ENCODE results near the gene FBLN1.
A peak's percentile ranks its signal among the peaks of the same experiment; 100 is the strongest.

FBLN1 gene

GRCh38 chr22:45507798-45508197, 5.1 kb downstream of the FBLN1 start:
- no peak for ATAC-seq

GRCh38 chr22:45508814-45509213, 6.1 kb downstream of the FBLN1 start:
- no peak overlapping the region for H3K4me3 Mint-ChIP-seq
- H3K27me3 Mint-ChIP-seq: peaks cover 46% of the 10 kb centered on the region
- peaks cover 23% of the 10 kb centered on the region for H3K4me1 Mint-ChIP-seq
- no peak for DNase-seq
- no peak overlapping the region for H3K27ac Mint-ChIP-seq
- H3K9me3 Mint-ChIP-seq: no peaks in the 10 kb centered on the region
- no peak for ATAC-seq

More at GRCh38 chr22:45507798-45508197, 5.1 kb downstream of the FBLN1 start:
- Mint-ChIP-seq H3K9me3 (no peaks in the 10 kb centered on the region), H3K27me3 (peaks cover 54% of the 10 kb centered on the region), H3K4me1 (peaks cover 29% of the 10 kb centered on the region), H3K4me3 (no peak overlapping the region), H3K27ac (no peak overlapping the region)
- no peak for DNase-seq

- Mint-ChIP-seq H3K4me3 (no peak overlapping the region), H3K4me1 (peaks cover 9% of the 10 kb centered on the region), H3K27me3 (peaks cover 31% of the 10 kb centered on the region), H3K27ac (no peak overlapping the region), H3K9me3 (no peaks in the 10 kb centered on the region)
- DNase-seq: no peak
- no peak for ATAC-seq
Observed at GRCh38 chr22:45510376-45511232, 7.9 kb downstream of the FBLN1 start.

- H3K4me1 Mint-ChIP-seq: peaks cover under 1% of the 10 kb centered on the region
- no peak for DNase-seq
- no peak overlapping the region for H3K4me3 Mint-ChIP-seq
Observed at GRCh38 chr22:45511847-45512261, 9.2 kb downstream of the FBLN1 start.

GRCh38 chr22:45512363-45512762, 9.7 kb downstream of the FBLN1 start:
- ATAC-seq: no peak
- no peak overlapping the region for H3K4me3 Mint-ChIP-seq

More at GRCh38 chr22:45511847-45512261, 9.2 kb downstream of the FBLN1 start:
- ATAC-seq: no peak
- Mint-ChIP-seq H3K27ac (no peak overlapping the region), H3K9me3 (no peaks in the 10 kb centered on the region), H3K27me3 (peaks cover 31% of the 10 kb centered on the region)

GRCh38 chr22:45515676-45516075, 13.0 kb downstream of the FBLN1 start:
- Mint-ChIP-seq H3K27ac (peak overlapping the region; percentile 7 to 10), H3K9me3 (no peaks in the 10 kb centered on the region), H3K27me3 (peaks cover 16% of the 10 kb centered on the region), H3K4me1 (no peaks in the 10 kb centered on the region), H3K4me3 (no peak overlapping the region)
- ATAC-seq: no peak
- DNase-seq: no peak

More at GRCh38 chr22:45512363-45512762, 9.7 kb downstream of the FBLN1 start:
- H3K9me3 Mint-ChIP-seq: no peaks in the 10 kb centered on the region
- peaks cover 28% of the 10 kb centered on the region for H3K27me3 Mint-ChIP-seq
- H3K4me1 Mint-ChIP-seq: no peaks in the 10 kb centered on the region
- no peak overlapping the region for H3K27ac Mint-ChIP-seq
- DNase-seq: no peak

GRCh38 chr22:45516163-45516562, 13.5 kb downstream of the FBLN1 start:
- Mint-ChIP-seq H3K9me3 (no peaks in the 10 kb centered on the region), H3K4me3 (no peak overlapping the region), H3K27me3 (peaks cover 16% of the 10 kb centered on the region), H3K4me1 (no peaks in the 10 kb centered on the region), H3K27ac (no peak overlapping the region)
- ATAC-seq (no peak), DNase-seq (no peak)

GRCh38 chr22:45516923-45517675, 14.4 kb downstream of the FBLN1 start:
- H3K27me3 Mint-ChIP-seq: peaks cover 16% of the 10 kb centered on the region
- H3K4me3 Mint-ChIP-seq: no peak overlapping the region
- ATAC-seq (no peak), DNase-seq (no peak)
- H3K9me3 Mint-ChIP-seq: no peaks in the 10 kb centered on the region
- no peaks in the 10 kb centered on the region for H3K4me1 Mint-ChIP-seq
- no peak overlapping the region for H3K27ac Mint-ChIP-seq

- Mint-ChIP-seq H3K9me3 (no peaks in the 10 kb centered on the region), H3K4me1 (no peaks in the 10 kb centered on the region), H3K27ac (no peak overlapping the region), H3K27me3 (peaks cover 24% of the 10 kb centered on the region), H3K4me3 (no peak overlapping the region)
- no peak for DNase-seq
- ATAC-seq: no peak
Observed at GRCh38 chr22:45518136-45518535, 15.5 kb downstream of the FBLN1 start.

- Mint-ChIP-seq H3K4me1 (no peaks in the 10 kb centered on the region), H3K4me3 (no peak overlapping the region), H3K27ac (no peak overlapping the region), H3K9me3 (no peaks in the 10 kb centered on the region), H3K27me3 (peaks cover 25% of the 10 kb centered on the region)
- DNase-seq (no peak), ATAC-seq (no peak)
Observed at GRCh38 chr22:45518580-45518991, 15.9 kb downstream of the FBLN1 start.

GRCh38 chr22:45521178-45521577, 18.5 kb downstream of the FBLN1 start:
- Mint-ChIP-seq H3K27me3 (peaks cover 16% of the 10 kb centered on the region), H3K4me1 (no peaks in the 10 kb centered on the region), H3K9me3 (no peaks in the 10 kb centered on the region), H3K4me3 (no peak overlapping the region), H3K27ac (no peak overlapping the region)
- ATAC-seq: no peak
- DNase-seq: no peak

- H3K4me1 Mint-ChIP-seq: no peaks in the 10 kb centered on the region
- no peak overlapping the region for H3K27ac Mint-ChIP-seq
- ATAC-seq (no peak), DNase-seq (no peak)
- peaks cover 9% of the 10 kb centered on the region for H3K27me3 Mint-ChIP-seq
- no peak overlapping the region for H3K4me3 Mint-ChIP-seq
- H3K9me3 Mint-ChIP-seq: no peaks in the 10 kb centered on the region
Observed at GRCh38 chr22:45522462-45522861, 19.8 kb downstream of the FBLN1 start.

GRCh38 chr22:45524157-45524556, 21.5 kb downstream of the FBLN1 start:
- DNase-seq (no peak), ATAC-seq (no peak)
- Mint-ChIP-seq H3K27me3 (peaks cover 9% of the 10 kb centered on the region), H3K9me3 (no peaks in the 10 kb centered on the region), H3K4me3 (no peak overlapping the region), H3K27ac (no peak overlapping the region), H3K4me1 (no peaks in the 10 kb centered on the region)

GRCh38 chr22:45524966-45525365, 22.3 kb downstream of the FBLN1 start:
- Mint-ChIP-seq H3K4me1 (no peaks in the 10 kb centered on the region), H3K9me3 (no peaks in the 10 kb centered on the region), H3K4me3 (no peak overlapping the region), H3K27me3 (peaks cover 9% of the 10 kb centered on the region), H3K27ac (no peak overlapping the region)
- DNase-seq: no peak
- ATAC-seq: no peak

GRCh38 chr22:45525480-45525879, 22.8 kb downstream of the FBLN1 start:
- Mint-ChIP-seq H3K27me3 (peaks cover 9% of the 10 kb centered on the region), H3K4me3 (no peak overlapping the region), H3K9me3 (no peaks in the 10 kb centered on the region), H3K27ac (no peak overlapping the region), H3K4me1 (no peaks in the 10 kb centered on the region)
- ATAC-seq (no peak), DNase-seq (no peak)

GRCh38 chr22:45526281-45526680, 23.6 kb downstream of the FBLN1 start:
- DNase-seq (no peak), ATAC-seq (no peak)
- Mint-ChIP-seq H3K27ac (no peak overlapping the region), H3K4me1 (no peaks in the 10 kb centered on the region), H3K4me3 (no peak overlapping the region), H3K9me3 (no peaks in the 10 kb centered on the region), H3K27me3 (peaks cover 9% of the 10 kb centered on the region)
